Thyroid gland (tissue), 4 donors: ENCODE results near the gene TSEN34.

Experiments
- POLR2A ChIP-seq, 2 donors: fragments of 450-650 bp; IDR thresholded peaks; one replicate each; pipeline ENCODE4 v1.6.1; 2017; ENCODE audit warnings: antibody characterized with exemption in 2 of 2, mild to moderate bottlenecking in 2 of 2, moderate library complexity in 1 of 2
- TF ChIP-seq, protein P1 (sequence below), 6 experiments: fragments of 200-600 bp in 3 of 6; fragments of 450-650 bp in 3 of 6; sonication (generic) in 3 of 6; IDR thresholded peaks; one replicate each; pipeline ENCODE4 v1.5.1; 2016 to 2019; ENCODE audit warnings: antibody characterized with exemption in 6 of 6, mild to moderate bottlenecking in 2 of 6, inconsistent platforms in 1 of 6, moderate library complexity in 1 of 6

DNA sequence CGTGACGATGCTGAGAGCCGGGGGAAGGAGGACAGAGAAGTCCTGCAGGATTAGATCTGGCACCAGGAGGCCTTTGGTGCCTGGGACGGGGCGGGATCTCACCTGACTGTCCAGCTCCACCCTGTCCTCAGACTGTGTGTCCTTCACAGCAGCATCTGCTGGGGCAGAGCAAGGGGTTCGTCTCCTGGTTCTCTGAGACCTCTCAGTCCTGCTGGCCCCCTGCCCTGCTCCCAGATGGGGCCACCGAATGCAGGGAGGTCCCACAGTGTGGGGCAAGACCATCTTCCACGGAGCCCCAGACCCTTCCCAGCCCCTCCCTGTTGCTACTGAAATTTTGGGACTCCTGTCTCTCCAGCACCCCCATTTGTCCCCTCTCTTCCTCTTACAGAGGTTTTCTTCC lies 27.2 kb downstream of the TSEN34 start:
- TF ChIP-seq, protein P1, sequence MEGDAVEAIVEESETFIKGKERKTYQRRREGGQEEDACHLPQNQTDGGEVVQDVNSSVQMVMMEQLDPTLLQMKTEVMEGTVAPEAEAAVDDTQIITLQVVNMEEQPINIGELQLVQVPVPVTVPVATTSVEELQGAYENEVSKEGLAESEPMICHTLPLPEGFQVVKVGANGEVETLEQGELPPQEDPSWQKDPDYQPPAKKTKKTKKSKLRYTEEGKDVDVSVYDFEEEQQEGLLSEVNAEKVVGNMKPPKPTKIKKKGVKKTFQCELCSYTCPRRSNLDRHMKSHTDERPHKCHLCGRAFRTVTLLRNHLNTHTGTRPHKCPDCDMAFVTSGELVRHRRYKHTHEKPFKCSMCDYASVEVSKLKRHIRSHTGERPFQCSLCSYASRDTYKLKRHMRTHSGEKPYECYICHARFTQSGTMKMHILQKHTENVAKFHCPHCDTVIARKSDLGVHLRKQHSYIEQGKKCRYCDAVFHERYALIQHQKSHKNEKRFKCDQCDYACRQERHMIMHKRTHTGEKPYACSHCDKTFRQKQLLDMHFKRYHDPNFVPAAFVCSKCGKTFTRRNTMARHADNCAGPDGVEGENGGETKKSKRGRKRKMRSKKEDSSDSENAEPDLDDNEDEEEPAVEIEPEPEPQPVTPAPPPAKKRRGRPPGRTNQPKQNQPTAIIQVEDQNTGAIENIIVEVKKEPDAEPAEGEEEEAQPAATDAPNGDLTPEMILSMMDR (IDR thresholded peaks at IDR 0.05) = no peak
- no peak for TF ChIP-seq POLR2A (IDR thresholded peaks at IDR 0.05)
